HepG2 (cell line): ENCODE data around the gene CCDC80. TPM values are rescaled to one million over a fixed set of nuclear protein-coding genes. Genes with fewer than 3 reads are reported as not detected.

Experiments used
- ATAC-seq: fragments of 200-7000 bp; cut with Tn5 transposase; 3 replicates; pipeline ENCODE4 v1.9.1; 2020; ENCODE audit warnings: mild to moderate bottlenecking, moderate library complexity
- BruUV-seq: library from RNA; stranded (reverse); fragments of 400-500 nt; replicated peaks from 2 replicates; lab custom pipeline; 2021; lab: Mats Ljungman, UMichigan
- CTCF ChIA-PET: fragments of 300-600 bp; formaldehyde crosslinking; extraction: SDS; loops from one replicate; lab custom pipeline; 2021; ENCODE audit warnings: low total read pairs, inconsistent platforms, low intra/inter-chr PET ratio; lab: Yijun Ruan, JAX
- POLR2A ChIA-PET: fragments of 350-600 bp; sonication (Branson Sonifier 250); formaldehyde crosslinking; loops from one replicate; lab custom pipeline; 2020; ENCODE audit warnings: antibody characterized with exemption, inconsistent platforms; lab: Yijun Ruan, JAX
- DNase-seq: peaks from one replicate; pipeline ENCODE4 v3.0.0-alpha.2; 2015; ENCODE audit warnings: low spot score
- FAIRE-seq: peaks from 3 replicates; lab custom pipeline; 2011; peaks lifted over from hg19 to GRCh38; lab: Jason Lieb, UNC
- H2AFZ ChIP-seq: one replicate; pipeline ENCODE4 v1.6.1; 2011; ENCODE audit warnings: low read length, inconsistent platforms
- H3K27ac ChIP-seq: fragments of 300-600 bp; 3 replicates; pipeline ENCODE4 v1.8.0; 2011; ENCODE audit warnings: mixed run types, mild to moderate bottlenecking, mixed read lengths, low read length, inconsistent platforms; ENCODE audit not compliant: insufficient read depth; ENCODE audit errors: extremely low read length
- H3K27me3 ChIP-seq, 2 experiments: fragments of 200-600 bp in 1 of 2; 2 replicates in 1 of 2; 3 replicates in 1 of 2; pipeline versions ENCODE4 v1.6.0 to v1.8.0; 2011; ENCODE audit warnings: low read length in 2 of 2, mild to moderate bottlenecking in 2 of 2, moderate library complexity in 2 of 2, inconsistent platforms in 1 of 2; ENCODE audit not compliant: insufficient read depth in 2 of 2, control insufficient read depth in 1 of 2
- H3K36me3 ChIP-seq, 2 experiments: fragments of 200-600 bp in 1 of 2; replicated peaks in 1 of 2; 2 replicates in 1 of 2; 3 replicates in 1 of 2; pipeline versions ENCODE4 v1.5.1 to v1.8.0; 2011; ENCODE audit warnings: low read length in 2 of 2, inconsistent platforms in 1 of 2; ENCODE audit not compliant: insufficient read depth in 2 of 2, control insufficient read depth in 1 of 2
- H3K4me1 ChIP-seq: 2 replicates; pipeline ENCODE4 v1.5.1; 2012; ENCODE audit warnings: low read length, inconsistent platforms; ENCODE audit not compliant: insufficient read depth
- H3K4me2 ChIP-seq: 2 replicates; pipeline ENCODE4 v1.6.0; 2011; ENCODE audit warnings: low read depth, low read length, inconsistent platforms
- H3K4me3 ChIP-seq, 3 experiments: fragments of 200-600 bp in 1 of 3; sonication (generic), shearing (Covaris generic) in 1 of 3; replicated peaks in 1 of 3; 2 replicates each; pipeline ENCODE4 v1.5.1; 2011 to 2016; ENCODE audit warnings: low read length in 3 of 3, inconsistent platforms in 2 of 3, low read depth in 2 of 3, mild to moderate bottlenecking in 2 of 3, control low read depth in 1 of 3, mixed read lengths in 1 of 3; ENCODE audit not compliant: insufficient read depth in 1 of 3
- H3K79me2 ChIP-seq: one replicate; pipeline ENCODE4 v1.6.1; 2011; ENCODE audit warnings: low read length, inconsistent platforms; ENCODE audit not compliant: insufficient read depth
- H3K9ac ChIP-seq: 2 replicates; pipeline ENCODE4 v1.6.0; 2011; ENCODE audit warnings: mild to moderate bottlenecking, low read depth, low read length, inconsistent platforms; ENCODE audit not compliant: insufficient read depth
- H3K9me3 ChIP-seq: 2 replicates; pipeline ENCODE4 v1.5.1; 2012; ENCODE audit warnings: mild to moderate bottlenecking, low read length
- H4K20me1 ChIP-seq: 2 replicates; pipeline ENCODE4 v1.6.0; 2011; ENCODE audit warnings: inconsistent platforms, mild to moderate bottlenecking, low read length, moderate library complexity; ENCODE audit not compliant: insufficient read depth
- ARNT2 ChIP-seq: sonication (generic); formaldehyde crosslinking; IDR thresholded peaks from 2 replicates; pipeline ENCODE4 v1.8.0; 2022; ENCODE audit warnings: mild to moderate bottlenecking, low read depth, missing genetic modification reagents, moderate library complexity
- JUNB ChIP-seq: sonication (generic); formaldehyde crosslinking; IDR thresholded peaks from 2 replicates; pipeline ENCODE4 v1.8.0; 2022; ENCODE audit warnings: missing genetic modification reagents, mild to moderate bottlenecking, borderline replicate concordance
- MAFK ChIP-seq, 2 experiments: IDR thresholded peaks in 1 of 2; conservative IDR thresholded peaks in 1 of 2; 2 replicates each; pipeline ENCODE4 v1.6.1; 2011; ENCODE audit warnings: improper control_type of control experiment in 2 of 2, low read length in 2 of 2
- ZFY ChIP-seq: sonication (generic); formaldehyde crosslinking; IDR thresholded peaks from 2 replicates; pipeline ENCODE4 v1.4.0; 2020; ENCODE audit warnings: missing genetic modification reagents
- ZNF251 ChIP-seq: sonication (generic); formaldehyde crosslinking; IDR thresholded peaks from 2 replicates; pipeline ENCODE4 v1.9.0; 2021; ENCODE audit warnings: mild to moderate bottlenecking, missing genetic modification reagents
- ZNF331 ChIP-seq: sonication (generic); formaldehyde crosslinking; IDR thresholded peaks from 2 replicates; pipeline ENCODE4 v1.4.0; 2020; ENCODE audit warnings: missing genetic modification reagents
- ZNF451 ChIP-seq: sonication (generic); formaldehyde crosslinking; IDR thresholded peaks from 2 replicates; pipeline ENCODE4 v1.5.0; 2020; ENCODE audit warnings: mild to moderate bottlenecking, missing genetic modification reagents
- ZNF496 ChIP-seq: sonication (generic); formaldehyde crosslinking; IDR thresholded peaks from 2 replicates; pipeline ENCODE4 v1.8.1; 2023; ENCODE audit warnings: mild to moderate bottlenecking, moderate library complexity, missing genetic modification reagents; ENCODE audit not compliant: insufficient replicate concordance
- ZNF737 ChIP-seq: sonication (generic); formaldehyde crosslinking; IDR thresholded peaks from 2 replicates; pipeline ENCODE4 v1.5.0; 2020; ENCODE audit warnings: missing genetic modification reagents, mild to moderate bottlenecking, borderline replicate concordance
- ZNF784 ChIP-seq: sonication (generic); formaldehyde crosslinking; IDR thresholded peaks from 2 replicates; pipeline ENCODE4 v1.5.1; 2020; ENCODE audit warnings: missing genetic modification reagents, mild to moderate bottlenecking, borderline replicate concordance
- ZNF879 ChIP-seq: sonication (generic); formaldehyde crosslinking; IDR thresholded peaks from 2 replicates; pipeline ENCODE4 v1.8.1; 2023; ENCODE audit warnings: missing genetic modification reagents
- WGBS: methylation state at CpG from one replicate; pipeline ENCODE4 v1.1.6; 2017; ENCODE audit warnings: low lambda C conversion rate; 5-methylcytosine and 5-hydroxymethylcytosine counted together
- in situ Hi-C: cut with HindIII; loops from 2 replicates; pipeline ENCODE4 v1.10.0; 2017; ENCODE audit warnings: low pct_unique_long_range_greater_than_20kb; ENCODE audit not compliant: extremely low pct_ligation_motif_present
- intact Hi-C: fragments of 100-400 bp; cut with micrococcal nuclease; formaldehyde crosslinking; loops from one replicate; pipeline ENCODE4 v1.10.0; 2022; ENCODE audit not compliant: unreplicated experiment
- polyA plus RNA-seq, 8 experiments: library from polyadenylated mRNA; depleted of rRNA in 3 of 8; stranded (reverse) in 7 of 8; unstranded in 1 of 8; fragments of >200 nt; fragmentation: Illumina TruSeq in 4 of 8; extraction: Trizol in 4 of 8; gene quantifications; 2 replicates each; pipeline versions ENCODE4 v1.2.1 to v1.2.3, GENCODE V29; 2011 to 2016; ENCODE audit warnings: low read depth in 4 of 8, missing spikeins in 1 of 8, mixed read lengths in 1 of 8; ENCODE audit not compliant: insufficient read depth in 1 of 8
- total RNA-seq, 5 experiments: library from RNA; depleted of rRNA; stranded (reverse); fragments of >200 nt; fragmentation: Illumina TruSeq; extraction: Trizol; gene quantifications; 2 replicates each; pipeline ENCODE4 v1.2.3, GENCODE V29; 2016; ENCODE audit warnings: low read depth in 1 of 5
- TF ChIP-seq, protein P1 (sequence below): sonication (generic); formaldehyde crosslinking; IDR thresholded peaks from 2 replicates; pipeline ENCODE4 v1.5.1; 2020; ENCODE audit warnings: mild to moderate bottlenecking, missing genetic modification reagents, moderate library complexity
- TF ChIP-seq, protein P2 (sequence below): sonication (generic); formaldehyde crosslinking; IDR thresholded peaks from 2 replicates; pipeline ENCODE4 v1.4.0; 2020; ENCODE audit warnings: missing genetic modification reagents
- TF ChIP-seq, protein P3 (sequence below): sonication (generic); formaldehyde crosslinking; IDR thresholded peaks from 2 replicates; pipeline ENCODE4 v1.4.0; 2020; ENCODE audit warnings: mild to moderate bottlenecking, low read depth, missing genetic modification reagents
- TF ChIP-seq, protein P4 (sequence below): sonication (generic); formaldehyde crosslinking; IDR thresholded peaks from 2 replicates; pipeline ENCODE4 v1.4.0; 2020; ENCODE audit warnings: missing genetic modification reagents

The CCDC80 gene
- total and polyA plus RNA-seq, 2 of the 13 experiments (the other 11 are each of a cell fraction or from before 2014, with no cell fraction given): not detected

DNA sequence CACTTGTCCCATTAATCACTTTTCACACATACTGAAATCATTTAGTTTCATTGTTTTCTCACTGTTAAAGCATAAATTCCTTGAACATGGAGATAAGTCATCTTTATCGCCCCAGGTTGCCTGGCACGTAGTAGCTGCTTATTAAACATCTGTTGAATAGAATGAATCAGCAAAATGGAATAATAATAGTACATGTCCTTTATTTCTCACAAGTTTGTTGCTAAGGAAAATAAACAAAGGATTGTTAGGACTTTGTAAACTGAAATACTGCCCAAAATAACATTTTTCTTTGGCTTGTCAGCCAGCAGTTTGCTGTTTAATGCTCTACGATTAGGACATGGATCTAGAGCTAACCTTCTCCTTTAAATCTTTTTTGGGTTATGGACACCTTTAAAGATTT, 61.2 kb downstream of the CCDC80 start:
- H4K20me1 ChIP-seq: no peaks in the 10 kb centered on the region
- no peaks in the 10 kb centered on the region for H3K27me3 ChIP-seq
- no peak overlapping the region for H3K4me2 ChIP-seq
- H3K9me3 ChIP-seq: no peaks in the 10 kb centered on the region
- no peak overlapping the region for H3K9ac ChIP-seq
- no peaks in the 10 kb centered on the region for H3K4me1 ChIP-seq
- POLR2A ChIA-PET: no interaction called here
- CTCF ChIA-PET: no interaction called here
- H3K36me3 ChIP-seq: peaks cover 2 to 16% of the 10 kb centered on the region in 2 experiments; a peak in 3 of 5 replicates
- ATAC-seq (no peak), FAIRE-seq (no peak), DNase-seq (no peak)
- intact Hi-C loops: no loop called here
- H3K79me2 ChIP-seq: no peaks in the 10 kb centered on the region
- BruUV-seq: no TSS peak
- no peak overlapping the region for H2AFZ ChIP-seq
- WGBS: 95% methylated on average over 3 of the region's 3 CpGs
- H3K4me3 ChIP-seq: no peak overlapping the region
- H3K27ac ChIP-seq: no peak overlapping the region
- in situ Hi-C loops: no loop called here
- TF ChIP-seq JUNB (CRISPR knock-in tag) (no peak), ZNF251 (CRISPR knock-in tag) (no peak), ZNF879 (CRISPR knock-in tag) (no peak), MAFK (conservative IDR thresholded peaks at IDR 0.05 in 1 of 2, IDR thresholded peaks at IDR 0.05 in 1 of 2; ENCODE audit: low read length in 2 of 2) (no peak), ZNF331 (CRISPR knock-in tag) (no peak), ZNF784 (no peak), ZFY (CRISPR knock-in tag) (no peak), ZNF737 (CRISPR knock-in tag) (no peak), ZNF496 (CRISPR knock-in tag) (no peak), ZNF451 (CRISPR knock-in tag) (no peak), ARNT2 (CRISPR knock-in tag) (no peak)
- TF ChIP-seq, protein P1, sequence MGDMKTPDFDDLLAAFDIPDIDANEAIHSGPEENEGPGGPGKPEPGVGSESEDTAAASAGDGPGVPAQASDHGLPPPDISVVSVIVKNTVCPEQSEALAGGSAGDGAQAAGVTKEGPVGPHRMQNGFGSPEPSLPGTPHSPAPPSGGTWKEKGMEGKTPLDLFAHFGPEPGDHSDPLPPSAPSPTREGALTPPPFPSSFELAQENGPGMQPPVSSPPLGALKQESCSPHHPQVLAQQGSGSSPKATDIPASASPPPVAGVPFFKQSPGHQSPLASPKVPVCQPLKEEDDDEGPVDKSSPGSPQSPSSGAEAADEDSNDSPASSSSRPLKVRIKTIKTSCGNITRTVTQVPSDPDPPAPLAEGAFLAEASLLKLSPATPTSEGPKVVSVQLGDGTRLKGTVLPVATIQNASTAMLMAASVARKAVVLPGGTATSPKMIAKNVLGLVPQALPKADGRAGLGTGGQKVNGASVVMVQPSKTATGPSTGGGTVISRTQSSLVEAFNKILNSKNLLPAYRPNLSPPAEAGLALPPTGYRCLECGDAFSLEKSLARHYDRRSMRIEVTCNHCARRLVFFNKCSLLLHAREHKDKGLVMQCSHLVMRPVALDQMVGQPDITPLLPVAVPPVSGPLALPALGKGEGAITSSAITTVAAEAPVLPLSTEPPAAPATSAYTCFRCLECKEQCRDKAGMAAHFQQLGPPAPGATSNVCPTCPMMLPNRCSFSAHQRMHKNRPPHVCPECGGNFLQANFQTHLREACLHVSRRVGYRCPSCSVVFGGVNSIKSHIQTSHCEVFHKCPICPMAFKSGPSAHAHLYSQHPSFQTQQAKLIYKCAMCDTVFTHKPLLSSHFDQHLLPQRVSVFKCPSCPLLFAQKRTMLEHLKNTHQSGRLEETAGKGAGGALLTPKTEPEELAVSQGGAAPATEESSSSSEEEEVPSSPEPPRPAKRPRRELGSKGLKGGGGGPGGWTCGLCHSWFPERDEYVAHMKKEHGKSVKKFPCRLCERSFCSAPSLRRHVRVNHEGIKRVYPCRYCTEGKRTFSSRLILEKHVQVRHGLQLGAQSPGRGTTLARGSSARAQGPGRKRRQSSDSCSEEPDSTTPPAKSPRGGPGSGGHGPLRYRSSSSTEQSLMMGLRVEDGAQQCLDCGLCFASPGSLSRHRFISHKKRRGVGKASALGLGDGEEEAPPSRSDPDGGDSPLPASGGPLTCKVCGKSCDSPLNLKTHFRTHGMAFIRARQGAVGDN (CRISPR knock-in tag): no peak
- TF ChIP-seq, protein P2, sequence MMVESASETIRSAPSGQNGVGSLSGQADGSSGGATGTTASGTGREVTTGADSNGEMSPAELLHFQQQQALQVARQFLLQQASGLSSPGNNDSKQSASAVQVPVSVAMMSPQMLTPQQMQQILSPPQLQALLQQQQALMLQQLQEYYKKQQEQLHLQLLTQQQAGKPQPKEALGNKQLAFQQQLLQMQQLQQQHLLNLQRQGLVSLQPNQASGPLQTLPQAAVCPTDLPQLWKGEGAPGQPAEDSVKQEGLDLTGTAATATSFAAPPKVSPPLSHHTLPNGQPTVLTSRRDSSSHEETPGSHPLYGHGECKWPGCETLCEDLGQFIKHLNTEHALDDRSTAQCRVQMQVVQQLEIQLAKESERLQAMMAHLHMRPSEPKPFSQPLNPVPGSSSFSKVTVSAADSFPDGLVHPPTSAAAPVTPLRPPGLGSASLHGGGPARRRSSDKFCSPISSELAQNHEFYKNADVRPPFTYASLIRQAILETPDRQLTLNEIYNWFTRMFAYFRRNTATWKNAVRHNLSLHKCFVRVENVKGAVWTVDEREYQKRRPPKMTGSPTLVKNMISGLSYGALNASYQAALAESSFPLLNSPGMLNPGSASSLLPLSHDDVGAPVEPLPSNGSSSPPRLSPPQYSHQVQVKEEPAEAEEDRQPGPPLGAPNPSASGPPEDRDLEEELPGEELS: no peak
- TF ChIP-seq, protein P3, sequence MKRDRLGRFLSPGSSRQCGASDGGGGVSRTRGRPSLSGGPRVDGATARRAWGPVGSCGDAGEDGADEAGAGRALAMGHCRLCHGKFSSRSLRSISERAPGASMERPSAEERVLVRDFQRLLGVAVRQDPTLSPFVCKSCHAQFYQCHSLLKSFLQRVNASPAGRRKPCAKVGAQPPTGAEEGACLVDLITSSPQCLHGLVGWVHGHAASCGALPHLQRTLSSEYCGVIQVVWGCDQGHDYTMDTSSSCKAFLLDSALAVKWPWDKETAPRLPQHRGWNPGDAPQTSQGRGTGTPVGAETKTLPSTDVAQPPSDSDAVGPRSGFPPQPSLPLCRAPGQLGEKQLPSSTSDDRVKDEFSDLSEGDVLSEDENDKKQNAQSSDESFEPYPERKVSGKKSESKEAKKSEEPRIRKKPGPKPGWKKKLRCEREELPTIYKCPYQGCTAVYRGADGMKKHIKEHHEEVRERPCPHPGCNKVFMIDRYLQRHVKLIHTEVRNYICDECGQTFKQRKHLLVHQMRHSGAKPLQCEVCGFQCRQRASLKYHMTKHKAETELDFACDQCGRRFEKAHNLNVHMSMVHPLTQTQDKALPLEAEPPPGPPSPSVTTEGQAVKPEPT (CRISPR knock-in tag): no peak
- TF ChIP-seq, protein P4, sequence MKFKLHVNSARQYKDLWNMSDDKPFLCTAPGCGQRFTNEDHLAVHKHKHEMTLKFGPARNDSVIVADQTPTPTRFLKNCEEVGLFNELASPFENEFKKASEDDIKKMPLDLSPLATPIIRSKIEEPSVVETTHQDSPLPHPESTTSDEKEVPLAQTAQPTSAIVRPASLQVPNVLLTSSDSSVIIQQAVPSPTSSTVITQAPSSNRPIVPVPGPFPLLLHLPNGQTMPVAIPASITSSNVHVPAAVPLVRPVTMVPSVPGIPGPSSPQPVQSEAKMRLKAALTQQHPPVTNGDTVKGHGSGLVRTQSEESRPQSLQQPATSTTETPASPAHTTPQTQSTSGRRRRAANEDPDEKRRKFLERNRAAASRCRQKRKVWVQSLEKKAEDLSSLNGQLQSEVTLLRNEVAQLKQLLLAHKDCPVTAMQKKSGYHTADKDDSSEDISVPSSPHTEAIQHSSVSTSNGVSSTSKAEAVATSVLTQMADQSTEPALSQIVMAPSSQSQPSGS (CRISPR knock-in tag): no peak
